IMR-90 (cell line): Measurements from ENCODE around the gene PRRG2. TPM values are rescaled to one million over a fixed set of nuclear protein-coding genes. Genes with fewer than 3 reads are reported as not detected.

Experiments
- ATAC-seq: fragments of 200-7000 bp; cut with Tn5 transposase; 2 replicates; pipeline ENCODE4 v1.9.1; 2020; ENCODE audit warnings: low read depth, mild to moderate bottlenecking, moderate library complexity
- BruUV-seq: library from RNA; stranded (reverse); fragments of 400-500 nt; replicated peaks from 2 replicates; lab custom pipeline; 2021; lab: Mats Ljungman, UMichigan
- CTCF ChIA-PET: fragments of 300-600 bp; formaldehyde crosslinking; extraction: SDS; loops from one replicate; lab custom pipeline; 2021; ENCODE audit warnings: antibody characterized with exemption; lab: Yijun Ruan, JAX
- POLR2A ChIA-PET: fragments of 300-600 bp; sonication (Branson Sonifier 250); formaldehyde crosslinking; loops from one replicate; lab custom pipeline; 2022; ENCODE audit warnings: antibody characterized with exemption; ENCODE audit not compliant: unreplicated experiment; lab: Charles Lee
- DNase-seq: peaks from one replicate; pipeline ENCODE4 v3.0.0; 2013
- H2AFZ ChIP-seq: replicated peaks from 2 replicates; pipeline ENCODE3; 2013; ENCODE audit warnings: low read length, mild to moderate bottlenecking; ENCODE audit not compliant: poor library complexity
- H2AK5ac ChIP-seq: 2 replicates; pipeline ENCODE4 v1.6.1; 2013; ENCODE audit warnings: low read depth, low read length, inconsistent platforms
- H2AK9ac ChIP-seq: replicated peaks from 2 replicates; pipeline ENCODE3; 2013; ENCODE audit warnings: mild to moderate bottlenecking, low read depth, low read length, moderate library complexity; ENCODE audit not compliant: poor library complexity
- H2BK120ac ChIP-seq: 2 replicates; pipeline ENCODE4 v1.6.1; 2013; ENCODE audit warnings: low read depth, low read length, inconsistent platforms
- H2BK15ac ChIP-seq: 3 replicates; pipeline ENCODE4 v1.6.1; 2013; ENCODE audit warnings: low read depth, low read length, inconsistent platforms
- H2BK20ac ChIP-seq: 2 replicates; pipeline ENCODE4 v1.6.1; 2013; ENCODE audit warnings: low read depth, mild to moderate bottlenecking, inconsistent platforms, low read length, moderate library complexity
- H2BK5ac ChIP-seq: 2 replicates; pipeline ENCODE4 v1.6.1; 2013; ENCODE audit warnings: mild to moderate bottlenecking, low read depth, low read length, inconsistent platforms; ENCODE audit not compliant: poor library complexity, severe bottlenecking
- H3K14ac ChIP-seq: replicated peaks from 2 replicates; pipeline ENCODE4 v1.6.1; 2013; ENCODE audit warnings: low read depth, low read length, inconsistent platforms
- H3K18ac ChIP-seq: 2 replicates; pipeline ENCODE4 v1.6.1; 2013; ENCODE audit warnings: low read depth, low read length, control low read depth
- H3K23ac ChIP-seq: 2 replicates; pipeline ENCODE4 v1.6.1; 2013; ENCODE audit warnings: low read depth, low read length, inconsistent platforms
- H3K27ac ChIP-seq: 2 replicates; pipeline ENCODE4 v1.5.1; 2013; ENCODE audit warnings: mild to moderate bottlenecking, control low read depth, low read length; ENCODE audit not compliant: insufficient read depth
- H3K27me3 ChIP-seq: 2 replicates; pipeline ENCODE4 v1.6.1; 2013; ENCODE audit warnings: low read length; ENCODE audit not compliant: control insufficient read depth, insufficient read depth
- H3K36me3 ChIP-seq: 2 replicates; pipeline ENCODE4 v1.6.1; 2013; ENCODE audit warnings: low read length, mixed read lengths; ENCODE audit not compliant: control insufficient read depth, insufficient read depth
- H3K4ac ChIP-seq: 2 replicates; pipeline ENCODE4 v1.6.1; 2013; ENCODE audit warnings: low read depth, low read length, inconsistent platforms
- H3K4me1 ChIP-seq: 2 replicates; pipeline ENCODE4 v1.6.1; 2013; ENCODE audit warnings: low read length, mixed read lengths; ENCODE audit not compliant: control insufficient read depth, insufficient read depth
- H3K4me2 ChIP-seq: 2 replicates; pipeline ENCODE4 v1.6.1; 2013; ENCODE audit warnings: low read depth, mild to moderate bottlenecking, control low read depth, low read length, moderate library complexity
- H3K4me3 ChIP-seq: 2 replicates; pipeline ENCODE4 v1.5.1; 2013; ENCODE audit warnings: low read depth, mild to moderate bottlenecking, control low read depth, low read length, moderate library complexity; ENCODE audit not compliant: insufficient read depth
- H3K56ac ChIP-seq: 2 replicates; pipeline ENCODE4 v1.6.1; 2013; ENCODE audit warnings: low read length, inconsistent platforms; ENCODE audit not compliant: insufficient read depth; ENCODE audit errors: extremely low read depth
- H3K79me1 ChIP-seq, 2 experiments: 2 replicates each; pipeline ENCODE4 v1.6.1; 2013; ENCODE audit warnings: low read length in 2 of 2, inconsistent platforms in 1 of 2, low read depth in 1 of 2
- H3K9ac ChIP-seq: 2 replicates; pipeline ENCODE4 v1.6.1; 2013; ENCODE audit warnings: low read depth, low read length, control low read depth
- H3K9me1 ChIP-seq: 2 replicates; pipeline ENCODE4 v1.6.1; 2013; ENCODE audit warnings: low read length, inconsistent platforms; ENCODE audit not compliant: insufficient read depth
- H3K9me3 ChIP-seq: 2 replicates; pipeline ENCODE4 v1.6.1; 2013; ENCODE audit warnings: low read length; ENCODE audit not compliant: control insufficient read depth, insufficient read depth
- H4K20me1 ChIP-seq: 2 replicates; pipeline ENCODE4 v1.6.1; 2013; ENCODE audit warnings: low read length, inconsistent platforms; ENCODE audit not compliant: insufficient read depth
- H4K5ac ChIP-seq: 2 replicates; pipeline ENCODE4 v1.6.1; 2013; ENCODE audit warnings: mild to moderate bottlenecking, low read depth, low read length, control low read depth
- H4K8ac ChIP-seq, 2 experiments: 2 replicates each; pipeline ENCODE4 v1.6.1; 2013; ENCODE audit warnings: low read depth in 2 of 2, low read length in 2 of 2, control low read depth in 1 of 2, inconsistent platforms in 1 of 2
- H4K91ac ChIP-seq: 2 replicates; pipeline ENCODE4 v1.6.1; 2013; ENCODE audit warnings: low read depth, low read length, inconsistent platforms; ENCODE audit not compliant: insufficient read depth
- BHLHE40 ChIP-seq: fragments of 150-350 bp; IDR thresholded peaks from 2 replicates; pipeline ENCODE4 v1.6.1; 2016; ENCODE audit warnings: mild to moderate bottlenecking, low read depth, low read length
- FOS ChIP-seq: fragments of 150-350 bp; IDR thresholded peaks from 2 replicates; pipeline ENCODE4 v1.6.1; 2016; ENCODE audit warnings: low read depth, low read length
- RAD21 ChIP-seq: IDR thresholded peaks from 2 replicates; pipeline ENCODE4 v1.6.1; 2012; ENCODE audit warnings: low read length, improper control_type of control experiment
- SMC3 ChIP-seq: fragments of 150-350 bp; IDR thresholded peaks from 2 replicates; pipeline ENCODE4 v1.6.1; 2016; ENCODE audit warnings: low read depth, mild to moderate bottlenecking, antibody characterized with exemption, low read length, moderate library complexity
- WGBS, 2 experiments: methylation state at CpG; one replicate each; pipeline versions ENCODE4 v1.1.5 to v1.1.7; 2013; ENCODE audit warnings: missing lambda C conversion rate in 2 of 2; ENCODE audit not compliant: insufficient read length in 1 of 2; ENCODE audit errors: extremely low coverage in 2 of 2; 5-methylcytosine and 5-hydroxymethylcytosine counted together
- dilution Hi-C: fragments of 300-500 bp; cut with HindIII; formaldehyde crosslinking; loops from one replicate; pipeline ENCODE4 v1.14.3; 2018; ENCODE audit warnings: low sequenced_read_pairs; ENCODE audit not compliant: unreplicated experiment
- in situ Hi-C: fragments of 300-500 bp; cut with MboI; formaldehyde crosslinking; loops from 3 replicates; pipeline ENCODE4 v1.14.3; 2019; ENCODE audit warnings: low sequenced_read_pairs, inconsistent platforms, mixed read lengths
- intact Hi-C: fragments of 100-400 bp; cut with micrococcal nuclease; formaldehyde crosslinking; loops from 2 replicates; pipeline ENCODE4 v1.10.0; 2022
- polyA plus RNA-seq, 3 experiments: library from polyadenylated mRNA; depleted of rRNA; stranded (reverse); fragments of >200 nt; gene quantifications; 2 replicates each; pipeline ENCODE4 v1.2.3, GENCODE V29; 2012; ENCODE audit warnings: low replicate concordance in 1 of 3
- total RNA-seq: library from RNA; depleted of rRNA; stranded (reverse); fragments of >200 nt; gene quantifications from 2 replicates; pipeline ENCODE4 v1.2.3, GENCODE V29; 2012

PRRG2 gene
- total and polyA plus RNA-seq, 2 of the 4 experiments (the other 2 are of a cell fraction): 0.14 to 0.54 TPM

DNA sequence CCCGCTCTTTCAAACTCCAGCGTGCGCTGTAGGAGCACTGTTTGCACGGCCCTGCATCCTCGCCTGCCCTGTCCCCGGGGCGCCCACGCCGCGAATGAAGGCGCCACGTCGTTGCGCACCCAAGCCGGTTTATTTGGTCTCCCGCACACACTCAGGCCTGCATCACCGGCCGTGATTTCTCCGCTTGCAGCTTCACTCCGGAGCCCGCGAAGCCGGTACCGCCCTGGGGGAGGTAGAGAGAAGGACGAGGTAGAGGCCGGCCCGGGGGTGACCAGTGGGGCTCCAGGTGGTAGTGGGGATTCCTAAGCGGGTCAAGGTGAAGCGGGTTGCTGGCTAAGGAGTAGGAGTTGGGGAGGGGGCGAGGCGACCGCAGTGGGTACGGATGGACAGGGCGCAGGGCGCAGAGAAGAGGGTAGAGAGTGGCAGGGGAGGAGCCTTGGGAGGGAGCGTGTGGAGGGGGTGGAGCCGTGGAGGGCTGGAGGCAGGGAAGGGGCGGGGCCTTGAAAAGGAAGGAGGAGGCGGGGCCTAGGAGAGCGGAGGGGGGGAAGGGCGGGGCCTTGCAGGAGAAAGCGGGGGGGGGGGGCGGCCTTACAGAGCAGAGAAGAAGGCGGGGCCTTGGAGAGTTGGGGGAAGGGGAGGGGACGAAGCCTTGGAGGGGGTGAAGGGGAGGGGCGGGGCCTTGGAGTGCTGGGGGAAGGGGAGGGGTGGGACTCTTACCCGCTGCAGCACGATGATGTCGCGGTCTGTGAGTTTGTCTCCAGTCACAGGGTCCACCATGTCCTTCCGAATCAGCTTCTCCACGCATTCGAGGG lies 25.3 kb upstream of the PRRG2 start:
- H3K9ac ChIP-seq: no peak overlapping the region
- in situ Hi-C loops (loop anchor here (25.0 kb wide), 1 partner anchor 294 kb away; no protein-coding TSS in a partner anchor), intact Hi-C loops (no loop called here), dilution Hi-C loops (no loop called here)
- H3K4me2 ChIP-seq: no peak overlapping the region
- no peak overlapping the region for H2AK5ac ChIP-seq
- peak overlapping the region; percentile 78 for H2AK9ac ChIP-seq
- H3K14ac ChIP-seq: no peak overlapping the region
- H2BK120ac ChIP-seq: no peak overlapping the region
- H3K27ac ChIP-seq: no peak overlapping the region
- H3K23ac ChIP-seq: no peak overlapping the region
- CTCF ChIA-PET: no interaction called here
- TF ChIP-seq SMC3: no peak
- no peak for TF ChIP-seq BHLHE40
- no peak for TF ChIP-seq RAD21
- TF ChIP-seq FOS: no peak
- H3K36me3 ChIP-seq: peaks cover 57% of the 10 kb centered on the region
- H3K56ac ChIP-seq: no peak overlapping the region
- H2AFZ ChIP-seq: no peak overlapping the region
- ATAC-seq: peak; percentile 52; the same call in 1 of the 2 replicates
- 95% methylated on average over 30 of the region's 53 CpGs; no CpG with 5 or more reads in 1 of the 2 experiments for WGBS, 2 experiments
- DNase-seq: no peak
- H4K20me1 ChIP-seq: peaks cover 16% of the 10 kb centered on the region
- H3K4me3 ChIP-seq: no peak overlapping the region
- H3K27me3 ChIP-seq: no peaks in the 10 kb centered on the region
- H2BK5ac ChIP-seq: no peak overlapping the region
- POLR2A ChIA-PET: no interaction called here
- no peaks in the 10 kb centered on the region for H3K4me1 ChIP-seq
- 0 out of 2 replicates have a peak, but pooled peaks cover 6% of the 10 kb centered on the region for H3K9me1 ChIP-seq
- peaks cover 10 to 15% of the 10 kb centered on the region in 2 experiments for H3K79me1 ChIP-seq
- no peak overlapping the region for H4K5ac ChIP-seq
- H3K18ac ChIP-seq: no peak overlapping the region
- BruUV-seq: no TSS peak
- H4K91ac ChIP-seq: no peak overlapping the region
- H4K8ac ChIP-seq: no peak overlapping the region
- no peak overlapping the region for H3K4ac ChIP-seq
- H2BK20ac ChIP-seq: no peak overlapping the region
- no peak overlapping the region for H2BK15ac ChIP-seq
- no peaks in the 10 kb centered on the region for H3K9me3 ChIP-seq
